GM19397 (cell line): Measurements from ENCODE around the gene CASP6.
"Not testable (repeated sequence)": the region's sequence is repeated elsewhere in the genome, so short reads cannot be mapped to it uniquely, and the experiment has no call there.

Experiments used
- ATAC-seq: cut with Tn5 transposase; IDR thresholded peaks from one replicate; pipeline ENCODE4 v1.9.1; 2021; ENCODE audit warnings: mild to moderate bottlenecking, moderate library complexity; ENCODE audit not compliant: unreplicated experiment

Gene CASP6

GRCh38 chr4:109721033-109721432 is 17.8 kb upstream of the CASP6 start:
- no peak for ATAC-seq

- ATAC-seq, result no peak
Measured at GRCh38 chr4:109719604-109720003, 16.4 kb upstream of the CASP6 start.

DNA sequence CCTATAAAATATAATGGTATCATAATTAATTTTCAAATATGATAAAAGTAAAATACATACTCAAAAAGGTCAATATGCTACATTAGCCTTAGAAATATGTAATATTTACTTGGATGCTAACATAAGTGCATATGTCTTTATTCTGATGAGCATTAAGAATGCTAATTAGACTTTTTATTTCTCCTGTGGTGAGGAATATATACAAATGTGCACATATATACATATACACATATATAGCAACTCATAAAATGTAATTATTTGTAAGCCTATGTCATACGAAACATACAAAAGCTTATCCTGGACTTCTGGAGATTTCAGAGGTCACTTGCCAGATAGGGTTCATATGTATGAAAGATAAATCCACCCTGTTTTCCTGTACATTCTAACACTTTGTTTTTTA is 15.5 kb upstream of the CASP6 start:
- no peak for ATAC-seq

- no peak for ATAC-seq
Measured at GRCh38 chr4:109713500-109713899, 10.3 kb upstream of the CASP6 start.

- ATAC-seq, result peak; percentile 78
Measured at GRCh38 chr4:109708990-109709389, 5.7 kb upstream of the CASP6 start.

- ATAC-seq, result no peak
Measured at GRCh38 chr4:109708435-109708834, 5.2 kb upstream of the CASP6 start.

GRCh38 chr4:109703664-109704361 is 568 bp upstream of the CASP6 start:
- ATAC-seq, result no peak

DNA sequence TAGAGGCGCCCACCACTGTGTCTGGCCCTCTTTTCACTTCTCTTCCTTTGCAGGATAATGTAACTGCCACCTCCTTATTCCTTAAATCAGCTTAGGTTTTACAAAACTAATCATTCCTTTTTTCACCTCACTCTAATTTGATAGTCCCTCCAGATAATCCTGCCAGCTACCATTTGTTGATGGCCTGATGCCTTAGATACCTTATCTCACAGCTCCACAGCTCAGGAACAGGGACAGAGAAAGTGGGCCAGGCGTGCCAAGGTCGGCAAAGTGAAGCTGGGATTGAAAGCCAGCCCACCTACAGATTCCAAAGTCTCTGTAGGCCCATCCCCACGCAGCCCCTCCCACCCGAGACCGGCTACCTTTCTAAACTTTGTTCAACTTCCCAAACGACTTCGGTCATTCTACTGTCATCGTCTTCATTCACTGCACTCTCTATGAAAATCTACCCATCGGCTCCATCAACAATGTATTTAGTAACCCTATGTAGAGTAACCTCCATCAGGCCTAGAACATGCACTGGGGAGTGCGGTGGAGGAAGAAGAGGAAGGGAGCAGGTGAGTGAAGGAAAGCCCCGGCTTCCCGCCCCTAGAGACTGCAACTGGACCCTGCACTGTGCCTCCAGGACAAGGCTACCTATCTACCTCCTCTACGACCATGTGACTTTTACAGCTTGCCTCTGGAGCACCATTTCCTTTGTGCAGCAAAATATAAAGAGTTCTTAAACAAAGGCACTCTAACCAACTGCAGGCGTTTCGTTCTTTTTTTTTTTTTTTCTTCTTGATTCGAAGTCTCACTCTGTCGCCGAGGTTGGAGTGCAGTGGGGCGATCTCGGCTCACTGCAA is 1.5 kb downstream of the CASP6 start:
- ATAC-seq, result no peak

GRCh38 chr4:109699553-109700225 is 3.6 kb downstream of the CASP6 start:
- no peak for ATAC-seq

GRCh38 chr4:109698656-109699055 is 4.6 kb downstream of the CASP6 start:
- ATAC-seq, result no peak

DNA sequence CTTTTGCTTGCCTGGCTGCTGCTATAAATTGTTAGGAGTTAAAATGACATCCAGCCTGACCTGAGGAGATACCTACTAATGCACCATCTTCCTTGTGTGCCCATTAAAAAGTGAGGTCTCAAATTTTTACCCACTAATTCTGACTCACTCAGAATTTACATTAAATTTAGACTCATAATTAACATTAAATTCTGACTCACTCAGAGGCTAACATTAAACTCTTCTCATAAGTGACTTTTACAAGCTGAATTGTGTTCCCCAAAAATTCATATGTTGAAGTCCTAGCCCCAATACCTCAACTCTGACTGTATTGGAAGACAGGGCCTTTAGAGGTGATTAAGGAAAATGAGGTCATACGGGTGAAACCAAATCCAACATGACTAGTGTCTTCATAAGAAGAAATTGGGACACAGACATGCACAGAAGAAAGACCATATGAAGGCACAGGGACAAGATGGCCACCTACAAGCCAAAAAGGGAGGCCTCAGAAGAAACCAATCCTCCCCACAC is 11.8 kb downstream of the CASP6 start:
- no peak for ATAC-seq

- ATAC-seq, result peak; percentile 84
Measured at GRCh38 chr4:109690690-109691410, 12.4 kb downstream of the CASP6 start.

GRCh38 chr4:109684727-109685126 is 18.5 kb downstream of the CASP6 start:
- ATAC-seq, result no peak

DNA sequence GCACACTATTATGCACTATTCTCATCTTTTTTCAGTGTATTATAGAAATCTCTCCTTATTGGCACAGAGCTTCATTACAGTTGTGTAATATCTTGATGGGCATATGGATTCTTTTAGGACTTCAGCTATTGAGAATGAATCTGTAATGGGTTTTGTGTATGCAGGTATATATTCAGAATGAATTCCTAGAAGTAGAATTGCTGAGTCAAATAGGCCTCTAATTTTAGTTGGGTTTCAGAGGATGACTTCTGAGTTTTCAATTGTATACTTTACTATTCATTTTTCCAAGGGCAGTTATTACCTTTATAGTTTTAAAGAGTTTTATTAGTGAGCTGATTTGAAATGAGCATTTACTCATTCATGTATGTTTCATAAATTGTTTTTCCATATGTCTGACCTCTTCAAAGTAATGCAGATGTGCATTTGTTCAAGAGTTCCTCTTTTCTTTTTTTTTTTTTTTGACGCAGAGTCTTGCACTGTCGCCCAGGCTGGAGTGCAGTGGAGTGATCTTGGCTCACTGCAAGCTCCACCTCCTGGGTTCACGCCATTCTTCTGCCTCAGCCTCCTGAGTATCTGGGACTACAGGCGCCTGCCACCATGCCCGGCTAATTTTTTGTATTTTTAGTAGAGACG is 19.5 kb downstream of the CASP6 start:
- no peak for ATAC-seq

- no peak for ATAC-seq
Measured at GRCh38 chr4:109682875-109683274, 20.4 kb downstream of the CASP6 start.

GRCh38 chr4:109678925-109679324 is 24.3 kb downstream of the CASP6 start:
- not testable (repeated sequence) for ATAC-seq

- not testable (repeated sequence) for ATAC-seq
Measured at GRCh38 chr4:109678472-109678871, 24.8 kb downstream of the CASP6 start.

- no peak for ATAC-seq
Measured at GRCh38 chr4:109676886-109677285, 26.4 kb downstream of the CASP6 start.

GRCh38 chr4:109675843-109676242 is 27.4 kb downstream of the CASP6 start:
- no peak for ATAC-seq

DNA sequence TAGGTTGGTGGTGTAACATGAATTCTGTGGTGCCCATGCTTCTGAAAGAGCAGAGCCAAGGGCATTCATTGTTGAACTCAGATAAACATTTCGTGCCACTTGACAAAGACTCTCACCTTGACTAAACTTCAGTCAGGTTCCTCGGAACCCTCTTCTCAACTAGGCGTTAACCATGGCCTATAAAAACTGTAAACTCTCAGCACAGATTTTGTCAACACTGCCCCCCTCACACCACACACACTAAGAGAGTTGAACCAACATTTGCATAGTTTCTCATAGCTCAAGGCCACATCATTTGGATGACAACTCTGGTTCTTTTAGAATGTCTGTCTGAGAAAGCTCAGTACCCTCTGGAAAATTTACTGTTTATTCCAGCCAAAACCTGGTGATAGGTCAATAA is 28.1 kb downstream of the CASP6 start:
- ATAC-seq, result no peak
